Renal pelvis (tissue), 4 donors: Measurements from ENCODE around the gene MRGPRG. TPM values are rescaled to one million over a fixed set of nuclear protein-coding genes. Genes with fewer than 3 reads are reported as not detected.

Experiments
- DNase-seq: peaks from one replicate; pipeline ENCODE4 v3.0.0-alpha.2; 2013
- polyA plus RNA-seq, 3 donors: library from polyadenylated mRNA; unstranded; fragments of 120-200 nt; gene quantifications; one replicate each; pipeline ENCODE4 v1.2.1, GENCODE V29; 2013; ENCODE audit not compliant: insufficient read length in 3 of 3

The MRGPRG gene
- polyA plus RNA-seq, 3 donors: not detected

DNA sequence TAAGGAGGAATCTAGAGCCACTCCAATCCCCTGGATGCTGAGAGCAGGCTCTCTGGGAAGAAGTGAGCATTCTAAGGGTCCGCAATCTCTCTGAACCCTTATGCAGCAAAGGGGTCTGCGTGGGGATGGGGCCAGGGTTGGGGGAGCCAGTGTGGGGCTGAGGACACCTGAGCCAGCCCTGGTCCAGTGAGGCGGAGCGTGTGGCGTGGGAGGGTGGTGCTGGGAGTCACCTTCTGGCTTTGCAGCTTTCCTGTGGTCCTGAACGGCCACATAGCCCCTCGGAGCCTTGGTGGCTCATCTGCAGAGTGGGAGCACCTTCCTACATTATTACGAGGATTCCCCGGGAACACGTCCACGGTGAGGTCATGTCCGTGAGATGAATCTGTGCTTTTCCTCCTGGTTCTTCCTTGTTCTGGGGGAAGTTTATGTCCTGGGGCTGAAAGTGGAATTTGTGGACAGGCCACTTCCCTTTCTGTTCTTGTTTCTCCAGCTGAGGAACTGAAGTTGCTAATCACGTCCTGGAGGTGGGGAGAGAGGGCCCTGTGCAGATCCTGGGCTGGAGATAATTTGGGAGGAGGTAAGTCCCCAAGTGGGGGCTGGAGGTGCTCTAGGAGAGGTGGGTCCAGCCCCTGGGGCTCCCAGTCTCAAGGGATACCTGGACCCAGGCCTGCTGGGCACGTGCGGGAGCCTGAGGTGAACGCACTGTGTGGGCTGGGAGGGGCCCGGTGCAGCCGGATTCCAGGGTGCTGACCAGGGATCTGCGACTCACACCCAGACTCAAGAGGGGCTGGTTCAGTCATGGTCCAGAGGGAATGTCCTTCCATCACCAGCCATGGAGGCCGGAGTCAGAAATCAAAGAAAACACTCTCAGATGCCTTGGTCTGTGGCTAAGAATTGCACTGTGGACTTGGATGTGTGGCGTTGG is 7.5 kb upstream of the MRGPRG start:
- no peak for DNase-seq

DNA sequence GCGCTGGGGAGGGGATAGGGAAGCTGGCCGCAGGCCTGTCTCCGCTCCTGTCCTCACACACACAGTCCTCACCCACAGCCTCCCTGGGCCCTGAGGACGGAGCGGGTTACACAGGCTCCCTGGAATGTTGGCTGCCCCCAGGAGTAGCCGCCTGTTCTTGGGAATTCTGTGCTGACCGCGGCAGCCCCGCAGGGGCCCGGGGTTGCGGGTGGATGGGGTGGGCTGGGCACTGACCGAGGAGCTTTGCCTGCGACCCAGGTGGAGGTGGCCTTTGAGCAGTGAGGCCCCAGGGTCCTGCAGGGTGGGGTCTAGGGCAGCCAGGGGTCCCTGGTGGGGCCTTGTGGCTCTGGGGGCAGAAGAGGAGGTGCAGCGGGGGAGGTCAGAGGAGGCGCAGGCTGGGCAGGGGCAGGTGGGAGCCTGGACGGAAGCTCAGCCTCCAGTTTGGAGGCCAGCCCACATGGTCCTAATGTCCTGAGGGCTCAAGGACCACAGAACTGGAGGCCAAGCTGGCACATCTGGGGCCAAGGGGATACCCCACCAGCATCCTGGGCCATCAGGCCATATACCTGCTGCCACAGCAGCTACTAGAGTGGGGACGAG is 6.6 kb upstream of the MRGPRG start:
- DNase-seq: no peak

DNA sequence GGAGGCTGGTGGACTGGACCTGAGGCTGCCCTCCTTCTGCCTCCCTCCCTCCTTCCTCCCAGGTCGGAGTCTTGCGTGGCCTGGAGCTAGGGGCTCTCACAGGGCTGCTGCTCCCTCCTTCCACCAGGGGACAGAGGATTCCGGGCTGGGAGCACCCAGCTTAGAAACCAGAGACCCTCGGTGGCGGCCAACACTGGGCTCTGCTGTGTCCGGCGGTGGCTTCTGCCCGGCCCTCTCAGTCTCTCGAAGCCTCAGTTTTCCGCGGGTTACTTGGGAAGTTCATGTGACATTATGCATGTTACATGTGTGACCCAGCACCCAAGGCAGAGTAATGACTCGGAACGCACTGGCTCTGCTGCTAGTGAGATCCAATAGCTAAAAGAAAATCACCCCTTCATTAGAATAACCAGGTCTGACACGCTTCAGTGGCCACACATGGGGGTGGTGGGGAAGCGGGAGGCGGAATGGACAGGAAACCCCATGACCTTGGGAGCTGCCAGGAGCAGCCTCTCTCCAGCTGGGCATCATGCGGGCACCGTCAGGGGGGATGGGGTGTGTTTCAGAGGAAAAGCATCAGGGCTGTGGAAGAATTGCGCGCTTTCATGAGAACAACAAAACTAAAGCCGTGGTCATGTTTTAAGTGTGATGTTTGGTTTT is 5.9 kb upstream of the MRGPRG start:
- peak; percentile 65 for DNase-seq

DNA sequence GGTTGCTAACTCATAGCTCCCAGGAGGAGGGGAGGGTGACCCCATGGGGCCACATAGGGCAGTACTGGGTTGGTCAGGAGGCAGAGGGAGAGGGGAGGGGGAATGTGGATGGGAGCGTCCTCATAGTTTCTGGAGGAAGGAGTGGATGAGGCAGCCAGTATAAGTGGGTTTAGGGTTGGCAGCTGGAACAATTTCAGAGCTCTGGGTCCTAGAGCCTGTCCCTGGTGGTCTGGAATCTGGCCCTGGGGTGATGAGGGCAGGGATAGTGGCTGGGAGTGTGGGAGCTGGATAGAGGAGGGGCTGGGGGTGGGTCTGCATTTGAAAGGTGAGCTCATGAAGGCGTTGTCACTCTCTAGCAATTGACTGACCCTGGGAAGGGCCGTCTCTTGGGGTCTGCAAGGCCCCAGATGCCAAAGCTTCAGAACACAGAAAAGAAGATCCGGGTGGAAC is 5.3 kb upstream of the MRGPRG start:
- no peak for DNase-seq

DNA sequence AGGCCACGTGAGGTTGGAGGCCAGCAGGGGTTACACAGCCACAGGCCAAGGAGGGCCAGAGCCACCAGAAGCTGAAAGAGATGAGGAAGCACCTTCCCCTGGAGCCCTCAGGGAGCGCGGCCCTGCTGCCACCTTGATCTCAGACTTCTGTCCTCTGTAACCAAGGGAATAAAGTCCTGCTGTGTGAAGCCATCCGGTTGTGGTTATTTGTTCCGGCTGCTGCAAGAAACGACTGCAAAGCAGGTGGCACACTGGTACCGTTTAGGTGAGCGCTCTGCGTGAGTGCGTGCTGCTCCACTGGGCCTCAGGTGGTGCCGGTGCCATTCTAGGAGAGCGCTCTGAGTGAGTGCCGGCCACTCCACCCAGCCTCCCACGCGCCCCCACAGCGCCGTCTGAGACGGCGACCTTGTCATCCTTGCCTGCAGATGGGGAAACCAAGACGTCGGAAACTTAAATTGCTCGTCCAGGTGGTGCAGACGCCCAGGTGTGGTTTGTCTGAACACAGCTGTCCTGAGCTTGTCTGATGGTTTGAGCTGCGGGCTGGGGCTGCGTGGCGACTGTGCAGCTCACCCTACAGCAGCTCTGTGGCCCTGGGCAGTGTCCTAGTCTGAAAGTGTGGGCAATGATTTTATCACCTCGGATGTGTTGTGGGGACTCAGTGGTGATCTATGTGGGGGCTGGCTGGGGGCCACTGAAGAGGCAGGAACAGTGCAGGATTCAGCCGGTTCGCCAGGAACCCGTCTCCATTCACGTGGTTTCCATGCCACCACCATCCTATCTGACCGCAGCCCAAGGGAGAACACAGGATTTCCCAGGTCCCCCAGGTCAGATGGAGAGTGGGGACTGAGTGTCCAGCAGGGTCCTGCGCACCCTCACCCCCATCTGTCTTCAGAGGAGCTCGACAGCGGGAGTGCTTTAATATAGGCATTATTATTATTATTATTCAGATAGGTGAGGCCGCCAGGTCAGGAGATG is 4.6 kb upstream of the MRGPRG start:
- no peak for DNase-seq

DNA sequence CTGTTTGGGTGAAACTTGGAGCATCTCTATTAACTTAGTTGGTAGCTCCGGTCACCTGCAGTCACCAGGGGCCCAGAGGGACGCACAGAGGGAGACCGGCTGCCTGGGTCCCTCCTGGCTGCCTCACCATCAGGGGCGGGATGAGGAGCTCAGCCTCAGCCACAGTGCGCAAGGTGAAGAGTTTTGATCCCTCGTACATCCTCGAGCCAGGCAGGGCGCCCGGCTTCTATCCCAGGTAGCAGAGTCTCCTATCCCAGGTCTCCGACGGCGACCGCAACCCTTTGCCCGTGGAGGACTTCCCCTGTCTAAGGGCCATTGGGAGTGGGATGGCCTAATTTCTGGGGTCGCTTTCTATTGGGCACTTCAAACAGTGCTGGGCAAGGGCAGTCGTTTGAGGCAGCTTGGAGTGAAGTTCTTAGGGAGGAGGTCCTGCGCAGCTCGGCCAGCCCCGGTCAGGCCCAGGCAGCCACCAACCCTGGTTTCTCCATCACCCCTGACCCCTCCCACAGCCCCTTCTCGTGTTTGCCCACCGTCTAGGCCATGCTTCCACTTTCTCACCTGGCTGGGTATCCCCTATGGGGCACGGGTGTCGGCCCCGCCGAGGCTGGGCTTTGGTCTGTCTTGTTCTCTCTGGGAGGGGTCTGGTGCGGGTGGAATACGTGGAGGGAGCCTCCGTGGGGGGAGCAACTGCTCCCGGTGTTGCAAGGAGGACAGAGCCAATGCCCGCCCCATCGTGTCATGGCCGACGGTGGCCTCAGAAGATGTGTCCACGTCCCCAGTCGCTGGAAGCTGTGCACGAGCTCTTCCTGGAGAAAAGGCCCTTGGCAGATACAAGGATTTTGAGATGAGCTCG is 3.6 kb upstream of the MRGPRG start:
- DNase-seq: no peak

DNA sequence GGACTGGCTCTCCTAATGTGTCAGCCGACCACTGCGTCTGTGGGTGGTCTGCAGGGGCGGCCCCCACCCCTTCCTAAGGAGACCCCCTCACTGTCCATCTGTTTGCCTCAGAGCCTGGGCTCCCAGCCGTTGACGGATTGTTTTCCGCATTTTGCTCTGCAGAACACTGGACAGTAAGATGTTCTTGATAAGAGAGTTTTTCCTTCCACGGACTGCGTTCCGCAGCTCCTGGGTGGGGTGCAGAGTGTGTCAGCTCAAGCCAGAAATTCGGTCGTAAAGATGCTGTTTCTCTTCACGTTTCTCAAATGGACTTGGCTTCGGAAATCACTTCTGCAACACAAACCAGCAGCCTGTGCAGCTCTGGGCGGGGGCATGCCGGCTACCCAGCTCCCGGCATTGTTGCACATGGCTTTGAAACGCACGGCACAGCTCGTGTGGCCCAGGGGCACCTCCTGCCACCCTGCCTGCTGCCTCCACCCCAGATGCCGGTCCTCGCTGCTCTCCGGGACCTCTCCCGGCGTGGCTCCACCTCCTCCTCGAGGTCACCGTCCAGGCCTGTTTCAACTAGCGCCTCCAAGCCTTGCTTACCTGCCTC is 2.9 kb upstream of the MRGPRG start:
- no peak for DNase-seq

DNA sequence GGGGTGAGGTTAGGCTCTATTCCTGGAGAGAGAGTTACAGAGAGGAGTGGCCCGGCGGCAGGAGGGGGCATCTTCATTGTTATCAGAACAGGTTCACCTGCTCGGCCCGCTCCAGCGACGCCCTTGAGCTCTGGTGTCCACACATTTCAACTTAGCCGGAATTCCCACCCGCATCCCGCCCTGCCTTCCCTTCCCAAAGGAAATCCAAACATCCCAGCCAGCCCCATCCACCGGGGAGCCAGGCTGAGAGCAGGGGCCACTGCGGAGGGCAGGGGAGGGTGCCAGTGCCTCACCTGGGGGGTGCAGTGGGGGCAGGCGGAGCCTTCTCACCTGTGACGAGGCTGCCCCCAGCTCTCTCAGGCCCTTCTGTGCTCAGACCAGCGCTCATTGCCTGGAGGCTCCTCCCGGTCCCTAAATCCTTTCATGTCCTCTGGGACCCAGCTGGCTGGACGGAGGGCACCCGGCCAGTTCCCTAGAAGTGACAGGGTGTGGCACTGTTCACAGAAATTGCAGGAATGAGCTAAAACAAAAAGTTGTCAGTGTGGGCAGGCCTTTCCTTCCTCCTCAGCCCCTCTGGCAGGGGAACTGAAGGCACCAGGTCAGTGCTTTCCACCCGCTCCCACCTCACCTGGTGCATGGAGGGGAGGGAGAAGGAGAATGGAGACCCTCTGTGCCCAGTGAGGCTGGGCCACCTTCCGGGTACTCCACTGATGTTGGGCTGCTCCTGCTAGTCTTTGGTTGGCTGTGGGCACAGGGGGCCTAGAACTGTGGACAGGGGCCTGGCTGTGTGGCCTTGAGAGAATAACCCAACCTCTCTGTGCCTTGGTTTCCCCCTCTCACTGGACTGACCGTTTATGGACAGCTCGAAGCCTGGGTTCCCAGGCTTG is 2.2 kb upstream of the MRGPRG start:
- no peak for DNase-seq

DNA sequence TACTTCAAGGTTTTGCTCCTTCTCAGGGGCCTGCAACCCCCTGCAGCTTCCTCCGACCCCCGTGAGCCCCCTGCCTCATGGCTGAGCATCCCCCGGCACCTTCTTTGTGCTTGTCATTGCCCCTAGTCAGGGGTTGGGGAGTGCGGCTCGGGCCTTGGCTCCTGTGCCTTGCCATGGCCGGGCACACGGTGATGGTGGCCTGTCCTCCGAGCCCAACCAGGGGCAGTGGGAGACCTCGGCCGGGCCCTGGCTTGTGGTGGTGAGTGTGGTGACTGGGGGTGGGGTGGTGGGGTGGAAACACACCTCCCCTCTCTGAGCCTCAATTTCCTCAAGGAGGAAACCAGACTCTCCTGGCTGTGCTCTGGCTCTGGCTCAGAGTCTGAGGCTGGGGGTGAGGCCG is 1.5 kb upstream of the MRGPRG start:
- DNase-seq: no peak

DNA sequence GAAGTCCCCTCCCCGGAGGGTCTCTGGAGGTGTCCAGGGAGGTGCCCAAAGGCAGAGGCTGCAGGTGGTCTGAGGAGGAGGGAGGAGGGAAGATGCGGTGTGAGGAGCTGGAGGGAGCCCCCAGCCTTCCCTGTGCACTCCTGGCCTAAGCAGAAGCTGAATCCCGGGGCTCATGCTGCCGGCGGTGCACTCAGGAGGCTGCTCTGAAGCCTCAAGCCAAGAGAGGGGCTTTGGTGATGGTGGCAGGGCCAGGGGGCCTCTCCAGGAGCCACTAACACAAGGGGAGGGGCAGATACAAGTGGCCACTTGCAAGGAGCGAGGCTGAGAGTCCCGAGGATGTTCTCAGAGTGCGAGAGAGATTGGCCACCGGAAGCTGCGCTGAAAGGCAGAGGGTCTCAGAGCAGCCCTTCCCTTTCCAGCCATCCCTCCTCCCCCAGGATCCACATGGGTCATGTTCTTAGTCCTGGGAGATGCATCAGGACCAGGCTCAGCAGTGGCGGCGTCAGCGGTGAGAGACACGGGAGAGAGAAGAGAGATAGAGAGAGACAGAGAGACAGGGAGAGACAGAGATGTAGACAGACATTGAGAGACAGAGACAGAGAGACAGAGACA is 774 bp upstream of the MRGPRG start:
- no peak for DNase-seq

DNA sequence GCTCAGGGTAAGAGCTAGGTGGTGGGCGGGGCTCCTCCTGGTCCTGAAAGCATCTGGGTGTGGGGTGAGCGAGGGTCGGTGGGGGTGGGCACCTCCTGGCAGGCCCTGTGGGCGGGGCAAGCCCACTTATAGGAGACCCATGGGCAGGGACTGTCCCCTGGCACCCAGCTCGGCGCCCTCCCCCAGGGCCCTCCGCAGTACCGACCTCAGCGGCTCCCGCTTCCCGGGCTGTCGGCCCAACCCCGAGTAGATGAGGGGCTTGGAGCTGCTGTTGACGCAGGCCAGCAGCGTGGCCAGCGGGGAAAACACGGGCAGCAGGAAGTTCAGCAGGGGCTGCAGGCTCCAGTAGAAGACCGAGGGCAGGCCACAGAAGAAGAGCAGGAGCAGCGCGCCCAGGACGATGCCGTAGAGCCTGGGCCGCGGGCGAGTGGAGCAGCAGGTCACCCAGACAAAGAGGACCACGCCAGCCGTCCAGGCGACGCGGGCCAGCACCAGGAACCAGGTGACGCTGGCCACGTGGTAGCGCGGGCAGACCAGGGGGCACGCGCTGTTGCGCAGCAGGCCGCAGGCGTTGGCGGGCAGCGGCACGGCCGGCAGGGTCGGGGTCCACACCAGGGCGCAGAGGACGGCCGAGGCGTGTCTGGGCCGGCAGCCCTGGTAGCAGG is 663 bp downstream of the MRGPRG start:
- no peak for DNase-seq

DNA sequence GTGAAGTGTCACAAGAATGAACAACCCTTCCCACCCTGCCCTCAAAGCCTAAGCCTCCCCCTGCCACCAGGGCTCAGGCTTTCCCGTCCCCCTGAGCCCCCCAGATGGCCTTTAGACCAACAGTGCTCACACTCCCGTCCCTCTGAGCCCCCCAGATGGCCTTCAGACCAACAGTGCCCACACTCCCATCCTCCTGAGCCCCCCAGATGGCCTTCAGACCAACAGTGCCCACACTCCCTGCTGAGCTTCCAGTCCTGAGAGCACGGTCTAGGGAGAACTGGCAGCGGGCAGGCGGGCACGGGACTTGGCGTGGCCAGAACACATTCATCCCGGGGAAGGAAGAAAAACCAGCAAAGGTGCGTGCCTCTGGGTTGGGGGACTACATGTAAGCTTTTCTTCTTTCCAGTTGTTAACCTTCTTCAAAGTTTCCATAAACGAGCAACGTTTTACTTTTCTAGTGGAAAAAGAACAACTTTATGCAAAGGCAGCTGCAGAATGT is 2.5 kb downstream of the MRGPRG start:
- DNase-seq: no peak

DNA sequence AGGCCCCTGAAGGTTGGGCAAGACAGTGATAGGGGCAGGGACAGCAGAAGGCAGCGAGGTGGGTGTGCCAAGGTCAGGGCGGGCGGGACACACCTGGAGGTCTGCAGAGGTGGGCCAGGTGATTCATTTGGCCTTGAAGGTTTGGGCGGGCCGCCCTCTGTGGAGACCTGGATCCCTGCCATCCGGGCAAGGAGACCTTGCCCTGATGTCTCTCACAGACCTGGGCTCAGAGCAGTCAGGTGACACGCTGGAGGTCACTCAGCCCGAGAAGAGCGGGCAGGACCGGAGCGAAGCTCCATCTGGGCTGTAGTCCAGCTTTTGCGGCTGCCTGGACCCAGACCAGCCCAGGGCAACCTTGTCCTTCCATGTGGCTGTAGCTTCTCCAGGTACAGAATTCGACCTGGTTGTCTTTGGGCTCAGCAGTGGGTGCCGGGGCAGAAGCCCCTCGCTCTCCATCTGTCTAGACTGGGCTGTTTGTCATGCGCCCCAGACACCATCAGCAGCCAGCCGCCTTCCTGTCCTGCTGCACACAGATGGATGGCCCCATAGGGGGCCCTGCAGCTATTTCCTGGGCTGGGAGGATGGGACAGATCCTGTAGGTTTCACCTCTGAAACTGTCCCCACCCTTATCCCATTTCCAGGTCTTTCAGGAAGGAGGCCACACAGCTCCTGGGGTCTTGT is 3.1 kb downstream of the MRGPRG start:
- DNase-seq: no peak

DNA sequence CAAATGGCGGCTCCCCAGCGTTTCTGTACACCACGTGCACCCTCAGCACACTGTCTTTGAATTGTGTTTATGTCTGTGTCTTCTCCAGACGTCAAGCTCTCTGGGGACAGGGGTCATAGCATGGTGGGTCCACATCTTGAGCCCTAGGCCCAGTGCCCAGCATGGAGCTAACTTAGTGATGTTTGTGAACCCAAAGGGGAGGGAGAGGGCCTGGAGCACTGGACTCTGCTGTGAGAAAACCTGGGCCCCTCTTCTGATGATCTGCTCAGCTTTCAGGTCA is 4.3 kb downstream of the MRGPRG start:
- DNase-seq: no peak

DNA sequence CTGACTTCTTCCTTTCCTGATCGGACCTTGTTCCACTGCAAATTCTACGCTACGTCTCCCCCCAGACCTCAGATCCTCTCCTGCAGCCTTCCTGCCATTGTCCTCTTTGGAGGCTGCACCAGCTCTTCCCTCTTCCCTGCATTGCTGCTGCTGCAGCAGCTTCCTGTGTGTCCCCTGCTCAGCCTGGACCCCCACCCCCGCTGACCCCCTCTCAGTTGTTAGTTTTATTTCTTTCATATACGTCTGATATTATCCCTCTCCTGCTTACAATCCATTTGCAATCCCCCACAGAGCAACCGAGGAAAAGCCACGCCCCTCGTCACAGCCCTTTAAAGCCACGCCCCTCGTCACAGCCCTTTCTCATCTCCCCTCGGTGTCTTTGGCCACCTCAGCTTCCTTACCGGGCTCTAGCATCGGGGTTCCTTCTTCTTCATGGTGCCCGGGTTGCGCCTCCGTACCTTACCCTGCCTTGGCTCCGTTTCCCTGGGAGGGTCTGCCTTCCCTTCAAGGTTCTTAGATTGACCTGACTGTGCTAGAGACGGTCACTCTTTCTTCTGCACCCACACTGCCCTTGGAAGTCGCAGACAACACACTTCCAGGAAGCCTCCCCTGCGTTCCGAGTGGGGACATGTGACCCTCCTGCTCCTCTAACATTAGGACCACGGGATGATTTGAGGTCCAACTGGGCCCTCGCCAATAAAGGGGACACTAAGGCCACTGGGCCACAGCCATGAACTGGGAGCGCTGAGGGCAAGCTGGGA is 4.8 kb downstream of the MRGPRG start:
- DNase-seq: no peak

DNA sequence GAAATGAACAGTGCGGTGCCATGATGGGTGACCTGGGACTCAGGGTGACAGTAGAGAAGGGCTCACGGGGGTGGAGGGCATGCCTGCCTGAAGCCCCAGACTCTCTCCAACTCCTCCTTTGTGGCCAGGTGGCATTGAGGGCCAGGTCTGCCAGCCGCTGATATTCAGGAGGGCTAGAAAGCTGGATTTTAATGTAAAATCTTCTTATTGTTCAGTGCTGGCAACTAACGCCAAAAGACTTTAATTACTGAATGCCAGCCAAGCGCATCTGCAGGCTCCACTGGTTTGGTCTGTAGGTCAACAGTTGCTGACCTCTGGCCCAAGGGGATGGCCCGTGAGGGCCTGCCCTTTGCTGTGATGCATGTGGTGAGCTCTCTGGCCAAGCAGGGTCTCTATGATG is 10.3 kb downstream of the MRGPRG start:
- no peak for DNase-seq
